Measurements from ENCODE around the gene GCSAM.

- TF ChIP-seq CTCF (IDR thresholded peaks at IDR 0.05) (no peak), POLR2A (IDR thresholded peaks at IDR 0.05) (no peak)
Measured at GRCh38 chr3:112170046-112170445, 37.0 kb upstream of the GCSAM start.

Data from ovary (tissue), 3 donors.